Measurements from ENCODE around the gene KRT84.

GRCh38 chr12:52423661-52424500 lies 38.4 kb upstream of the KRT84 start:
- TF ChIP-seq CTCF (conservative IDR thresholded peaks at IDR 0.05; ENCODE audit: low read length) (no peak), EZH2phosphoT487 (IDR thresholded peaks at IDR 0.05; ENCODE audit: borderline replicate concordance) (no peak)
